Effector memory CD8-positive, alpha-beta T cell (primary cell): ENCODE data around the gene PRKAG2.
A peak's percentile ranks its signal among the peaks of the same experiment; 100 is the strongest.
"Not testable (repeated sequence)": the region's sequence is repeated elsewhere in the genome, so short reads cannot be mapped to it uniquely, and the experiment has no call there.

Experiments used
- ATAC-seq: fragments of 150-1000 bp; cut with Tn5 transposase; replicated peaks from 2 replicates; pipeline ENCODE4 v1.10.0; 2021; ENCODE audit warnings: mild to moderate bottlenecking, moderate library complexity
- DNase-seq, 3 experiments: peaks; one replicate each; pipeline ENCODE4 v3.0.0; 2021
- H3K27ac Mint-ChIP-seq, 2 donors: one replicate each; pipeline ENCODE4 v1.8.0; 2022; ENCODE audit warnings: mild to moderate bottlenecking in 2 of 2, mixed read lengths in 2 of 2, moderate library complexity in 2 of 2
- H3K27me3 Mint-ChIP-seq, 2 donors: one replicate each; pipeline ENCODE4 v1.8.0; 2022; ENCODE audit warnings: mixed read lengths in 2 of 2
- H3K36me3 Mint-ChIP-seq: one replicate; pipeline ENCODE4 v1.8.0; 2022; ENCODE audit warnings: mild to moderate bottlenecking, moderate library complexity, mixed read lengths; ENCODE audit not compliant: insufficient read depth
- H3K4me1 Mint-ChIP-seq, 2 donors: one replicate each; pipeline ENCODE4 v1.8.0; 2022; ENCODE audit warnings: low read depth in 2 of 2, mixed read lengths in 2 of 2
- H3K4me3 Mint-ChIP-seq, 2 donors: one replicate each; pipeline ENCODE4 v1.8.0; 2022; ENCODE audit warnings: mild to moderate bottlenecking in 2 of 2, mixed read lengths in 2 of 2, moderate library complexity in 2 of 2
- H3K9me3 Mint-ChIP-seq, 2 donors: one replicate each; pipeline ENCODE4 v1.8.0; 2022; ENCODE audit warnings: mixed read lengths in 2 of 2

PRKAG2 gene

GRCh38 chr7:151592868-151593486 is 283.9 kb downstream of the PRKAG2 start:
- Mint-ChIP-seq H3K27ac (no peak overlapping the region), H3K4me1 (peaks cover 12 to 13% of the 10 kb centered on the region in 2 donors), H3K9me3 (no peaks in the 10 kb centered on the region), H3K4me3 (no peak overlapping the region), H3K27me3 (no peaks in the 10 kb centered on the region), H3K36me3 (peaks cover 26% of the 10 kb centered on the region)
- no peak for ATAC-seq
- DNase-seq, result no peak

DNA sequence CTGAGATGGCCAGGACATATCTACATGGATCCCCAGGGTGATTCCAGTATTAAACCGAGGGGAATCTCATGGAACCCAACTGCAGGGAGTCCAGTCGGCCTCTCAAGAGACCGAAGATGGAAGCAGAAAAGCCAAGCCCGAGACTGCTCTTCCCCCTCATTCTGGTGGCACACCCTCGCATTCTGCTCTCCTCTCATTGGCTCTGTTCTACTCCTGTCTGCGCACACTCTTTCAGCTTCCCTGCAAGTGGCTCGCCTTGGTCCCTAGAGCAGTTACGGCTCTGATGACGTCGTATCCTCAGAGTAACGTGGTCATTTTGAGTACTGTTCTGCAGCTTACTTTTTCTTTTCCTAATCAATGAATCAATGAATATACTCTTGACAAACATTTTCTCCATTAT is 284.6 kb downstream of the PRKAG2 start:
- Mint-ChIP-seq H3K36me3 (peaks cover 25% of the 10 kb centered on the region), H3K27ac (no peak overlapping the region), H3K27me3 (no peaks in the 10 kb centered on the region), H3K9me3 (no peaks in the 10 kb centered on the region), H3K4me3 (no peak overlapping the region), H3K4me1 (peaks cover 6 to 13% of the 10 kb centered on the region in 2 donors)
- no peak for ATAC-seq
- no peak for DNase-seq

GRCh38 chr7:151591866-151592265 is 285.0 kb downstream of the PRKAG2 start:
- Mint-ChIP-seq H3K9me3 (no peaks in the 10 kb centered on the region), H3K27ac (no peak overlapping the region), H3K27me3 (no peaks in the 10 kb centered on the region), H3K36me3 (peaks cover 27% of the 10 kb centered on the region), H3K4me1 (peaks cover 6 to 11% of the 10 kb centered on the region in 2 donors), H3K4me3 (no peak overlapping the region)
- no peak for DNase-seq
- ATAC-seq, result no peak

DNA sequence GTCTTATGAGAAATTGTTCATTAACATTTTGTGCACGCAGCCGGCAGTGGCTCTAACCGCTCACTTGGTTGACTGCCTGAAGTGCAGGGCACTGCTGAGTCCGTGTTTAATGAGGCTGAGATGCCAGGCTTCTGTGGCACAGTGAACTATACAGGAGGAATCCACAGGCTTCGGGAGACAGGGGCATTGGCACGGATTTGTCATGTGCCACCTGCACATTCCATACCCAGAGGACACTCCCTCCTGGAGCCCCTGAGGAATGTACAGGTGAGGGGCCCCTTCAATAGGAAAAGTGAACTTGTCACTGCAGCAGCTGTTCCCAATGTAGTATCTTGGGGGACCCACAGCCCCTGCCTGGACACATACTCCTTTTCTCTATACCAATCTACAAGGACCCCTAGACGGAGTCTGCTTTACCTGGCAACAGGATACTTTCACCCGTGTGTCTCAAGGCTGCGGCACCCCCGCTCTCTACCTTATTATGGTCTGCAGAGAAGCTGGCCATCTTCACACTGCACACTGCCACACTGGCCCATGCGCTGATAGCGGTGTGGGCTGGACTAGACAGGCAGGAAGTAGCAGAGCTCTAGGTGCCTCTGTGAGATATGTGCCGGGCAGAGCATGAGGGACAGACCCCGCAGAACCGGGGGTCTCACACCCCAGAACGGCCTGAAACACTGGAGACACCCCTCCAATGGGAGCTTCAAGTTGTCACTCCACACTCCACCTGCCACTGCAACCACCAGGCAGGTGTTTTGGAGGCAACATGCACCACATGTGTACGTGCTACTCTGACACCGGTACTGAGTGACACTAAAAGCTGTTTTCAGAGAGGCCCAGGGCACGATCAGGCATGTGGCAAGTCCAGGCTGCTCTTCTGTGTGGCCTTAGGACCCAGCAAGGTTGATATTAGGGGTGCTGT is 285.8 kb downstream of the PRKAG2 start:
- Mint-ChIP-seq H3K4me1 (peaks cover 6 to 11% of the 10 kb centered on the region in 2 donors), H3K27ac (no peak overlapping the region), H3K27me3 (no peaks in the 10 kb centered on the region), H3K36me3 (peaks cover 28% of the 10 kb centered on the region), H3K9me3 (no peaks in the 10 kb centered on the region), H3K4me3 (no peak overlapping the region)
- no peak for DNase-seq
- no peak for ATAC-seq

GRCh38 chr7:151590071-151590849 is 286.7 kb downstream of the PRKAG2 start:
- Mint-ChIP-seq H3K4me1 (peaks cover 6 to 8% of the 10 kb centered on the region in 2 donors), H3K4me3 (no peak overlapping the region), H3K9me3 (no peaks in the 10 kb centered on the region), H3K27ac (no peak overlapping the region), H3K27me3 (no peaks in the 10 kb centered on the region), H3K36me3 (peaks cover 30% of the 10 kb centered on the region)
- ATAC-seq (no peak), DNase-seq (no peak)

- Mint-ChIP-seq H3K4me1 (peaks cover 6 to 10% of the 10 kb centered on the region in 2 donors), H3K27me3 (no peaks in the 10 kb centered on the region), H3K9me3 (no peaks in the 10 kb centered on the region), H3K27ac (peak overlapping the region in 1 of 2 donors; percentile 57), H3K4me3 (no peak overlapping the region), H3K36me3 (peaks cover 23% of the 10 kb centered on the region)
- ATAC-seq, result no peak
- DNase-seq, result no peak
These were observed 287.9 kb downstream of the PRKAG2 start for GRCh38 chr7:151588982-151589381.

GRCh38 chr7:151586531-151587260 is 290.2 kb downstream of the PRKAG2 start:
- peaks cover 6 to 10% of the 10 kb centered on the region in 2 donors for H3K4me1 Mint-ChIP-seq
- peaks cover 21% of the 10 kb centered on the region for H3K36me3 Mint-ChIP-seq
- H3K27ac Mint-ChIP-seq, result no peak overlapping the region

DNA sequence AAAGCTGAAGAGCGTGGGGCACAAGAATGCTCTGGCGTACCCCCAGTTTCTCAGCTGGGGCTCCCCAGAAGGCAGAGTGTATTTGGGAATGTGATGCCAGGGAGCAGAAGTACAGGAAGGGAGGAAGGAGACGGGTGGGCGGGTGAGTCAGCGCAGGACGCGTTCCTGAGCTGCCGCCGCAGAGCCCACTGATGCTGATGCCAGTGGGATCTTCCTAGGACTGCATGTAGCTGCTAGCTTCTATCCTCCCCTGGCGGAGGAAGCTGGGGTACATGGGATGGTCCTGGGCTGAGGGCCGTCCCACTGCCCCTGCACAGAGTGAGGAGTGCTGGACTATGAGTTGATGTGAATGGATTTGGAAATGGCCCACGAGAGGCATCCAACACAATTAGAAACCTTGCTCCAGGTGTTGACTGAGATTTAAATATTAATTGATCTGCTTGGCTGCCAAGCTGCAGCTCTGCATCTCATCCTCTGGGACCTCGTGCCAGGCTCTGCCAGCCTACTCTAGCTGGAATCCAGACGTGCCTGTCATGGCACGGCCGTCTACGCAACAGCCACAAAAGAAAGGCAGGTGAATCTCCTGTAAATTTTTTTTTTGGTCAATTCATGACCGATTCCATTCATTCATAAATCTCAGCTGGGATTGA is 291.0 kb downstream of the PRKAG2 start:
- H3K9me3 Mint-ChIP-seq, result no peaks in the 10 kb centered on the region
- no peak for ATAC-seq

More at GRCh38 chr7:151586531-151587260, 290.2 kb downstream of the PRKAG2 start:
- Mint-ChIP-seq H3K9me3 (no peaks in the 10 kb centered on the region), H3K27me3 (no peaks in the 10 kb centered on the region), H3K4me3 (no peak overlapping the region)
- DNase-seq (no peak), ATAC-seq (no peak)

DNA sequence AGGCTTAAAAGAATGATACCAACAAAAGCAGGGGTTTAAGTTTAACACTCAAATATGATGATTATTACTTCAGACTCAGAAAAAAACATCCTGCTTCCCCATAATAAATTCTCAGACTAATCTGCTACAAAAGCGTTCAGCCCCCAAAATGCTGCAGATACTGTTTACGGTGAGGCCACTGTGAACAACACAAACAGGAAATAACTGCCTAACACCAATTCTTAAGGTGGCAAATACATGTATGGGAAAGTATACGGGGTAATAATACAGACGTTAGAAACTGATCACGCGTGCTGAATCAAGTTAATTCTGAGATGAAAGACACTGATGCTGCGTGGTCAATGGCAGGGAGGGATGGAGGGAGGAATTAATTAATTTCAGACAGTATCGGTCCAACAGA is 295.2 kb downstream of the PRKAG2 start:
- Mint-ChIP-seq H3K27ac (no peak overlapping the region), H3K9me3 (peaks cover 0 to 3% of the 10 kb centered on the region in 2 donors), H3K4me3 (no peak overlapping the region), H3K36me3 (peaks cover 17% of the 10 kb centered on the region), H3K27me3 (no peaks in the 10 kb centered on the region), H3K4me1 (peaks cover 4% of the 10 kb centered on the region in 2 donors)
- ATAC-seq (no peak), DNase-seq (no peak)

More for the DNA sequence above, 291.0 kb downstream of the PRKAG2 start:
- no peaks in the 10 kb centered on the region for H3K27me3 Mint-ChIP-seq
- peaks cover 6 to 10% of the 10 kb centered on the region in 2 donors for H3K4me1 Mint-ChIP-seq
- H3K36me3 Mint-ChIP-seq, result peaks cover 21% of the 10 kb centered on the region
- H3K4me3 Mint-ChIP-seq, result no peak overlapping the region
- DNase-seq, result no peak
- no peak overlapping the region for H3K27ac Mint-ChIP-seq

DNA sequence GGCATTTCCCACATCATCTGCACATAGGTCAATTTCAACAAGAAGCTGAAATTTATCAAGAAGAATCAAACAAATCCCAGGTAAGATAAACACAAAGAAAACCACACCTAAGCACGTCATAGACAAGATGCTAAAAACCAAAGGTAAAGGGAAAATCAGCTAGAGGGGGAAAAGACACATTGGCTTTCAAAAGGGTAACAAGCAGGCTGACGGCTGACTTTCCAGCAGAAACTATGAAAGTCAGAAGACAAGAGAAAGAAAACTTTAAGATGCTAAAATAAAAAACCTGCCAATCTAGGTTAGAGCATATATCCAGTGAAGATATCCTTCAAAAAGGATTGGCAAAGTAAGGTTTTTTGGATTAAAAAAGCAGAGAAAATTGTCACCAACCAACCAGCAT is 297.3 kb downstream of the PRKAG2 start:
- H3K4me3 Mint-ChIP-seq, result no peak overlapping the region
- peaks cover 0 to 3% of the 10 kb centered on the region in 2 donors for H3K9me3 Mint-ChIP-seq
- DNase-seq (no peak), ATAC-seq (no peak)
- H3K27me3 Mint-ChIP-seq, result no peaks in the 10 kb centered on the region
- no peak overlapping the region for H3K27ac Mint-ChIP-seq
- peaks cover 19% of the 10 kb centered on the region for H3K36me3 Mint-ChIP-seq
- H3K4me1 Mint-ChIP-seq, result peaks cover 4% of the 10 kb centered on the region in 2 donors

DNA sequence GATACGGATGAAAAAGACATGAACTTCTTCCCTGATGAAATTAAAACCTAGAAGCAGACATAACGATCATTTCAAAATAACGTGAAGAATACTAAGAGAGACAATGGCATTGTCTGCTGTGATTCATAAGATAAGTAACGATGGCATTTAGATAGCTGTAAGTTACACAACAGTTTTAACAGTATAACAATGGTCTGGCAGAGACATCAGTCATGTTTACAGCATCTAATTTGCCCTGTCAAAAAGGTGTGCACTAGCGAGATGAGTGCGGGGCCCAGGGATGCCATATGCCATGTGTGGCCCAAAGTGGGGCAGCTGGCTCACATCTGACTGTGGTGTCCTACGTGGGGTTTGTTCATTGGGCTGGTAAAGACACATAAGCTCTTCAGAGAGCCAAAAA is 301.5 kb downstream of the PRKAG2 start:
- no peak for DNase-seq
- Mint-ChIP-seq H3K27ac (no peak overlapping the region), H3K4me3 (no peak overlapping the region), H3K27me3 (no peaks in the 10 kb centered on the region), H3K9me3 (peaks cover 0 to 3% of the 10 kb centered on the region in 2 donors), H3K36me3 (peaks cover 25% of the 10 kb centered on the region), H3K4me1 (peaks cover 0 to 4% of the 10 kb centered on the region in 2 donors)
- ATAC-seq, result no peak

DNA sequence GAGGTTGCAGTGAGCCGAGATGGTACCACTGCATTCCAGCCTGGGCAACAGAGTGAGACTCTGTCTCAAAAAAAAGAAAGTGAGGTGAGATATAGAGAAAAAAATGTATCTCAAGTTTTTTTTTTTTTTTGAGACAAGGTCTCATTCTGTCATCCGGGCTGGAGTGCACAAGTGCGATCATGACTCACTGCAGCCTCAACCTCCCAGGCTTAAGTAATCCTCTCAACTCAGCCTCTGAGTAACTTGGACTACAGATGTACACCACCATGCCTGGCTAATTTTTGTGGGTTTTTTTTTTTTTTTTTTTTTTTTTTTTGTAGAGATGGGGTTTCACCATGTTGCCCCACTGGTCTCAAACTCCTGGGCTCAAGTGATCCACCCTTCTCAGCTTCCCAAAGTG is 303.9 kb downstream of the PRKAG2 start:
- peaks cover 27% of the 10 kb centered on the region for H3K36me3 Mint-ChIP-seq
- H3K27ac Mint-ChIP-seq, H3K4me3 Mint-ChIP-seq, H3K9me3 Mint-ChIP-seq, H3K27me3 Mint-ChIP-seq, DNase-seq, H3K4me1 Mint-ChIP-seq, ATAC-seq: not testable (repeated sequence)
